Peyer's patch (tissue), 4 donors: Measurements from ENCODE around the gene SSUH2.

Experiments
- CTCF ChIP-seq, 6 experiments: fragments of 450-650 bp in 4 of 6; fragments of 200-600 bp in 2 of 6; sonication (generic) in 1 of 6; IDR thresholded peaks; one replicate each; pipeline ENCODE4 v1.5.1; 2017 to 2019; ENCODE audit warnings: antibody characterized with exemption in 6 of 6, mild to moderate bottlenecking in 3 of 6, moderate library complexity in 1 of 6
- POLR2A ChIP-seq, 2 donors: fragments of 450-650 bp; IDR thresholded peaks; one replicate each; pipeline ENCODE4 v1.5.1; 2017; ENCODE audit warnings: antibody characterized with exemption in 2 of 2, mild to moderate bottlenecking in 2 of 2, moderate library complexity in 2 of 2

GRCh38 chr3:8589880-8590556 lies 54.6 kb downstream of the SSUH2 start:
- TF ChIP-seq CTCF (IDR thresholded peaks at IDR 0.05) (no peak), POLR2A (IDR thresholded peaks at IDR 0.05) (no peak)
